Epithelial cell of proximal tubule (primary cell): ENCODE measurements around the gene PET100. TPM values are rescaled to one million over a fixed set of nuclear protein-coding genes. Genes with fewer than 3 reads are reported as not detected.

Experiments used
- DNase-seq: peaks from one replicate; pipeline ENCODE4 v3.0.0-alpha.2; 2011; ENCODE audit warnings: low read depth
- H3K4me3 ChIP-seq: 2 replicates; pipeline ENCODE4 v1.5.1; 2011; ENCODE audit warnings: low read depth, mild to moderate bottlenecking, low read length
- CTCF ChIP-seq: conservative IDR thresholded peaks from 2 replicates; pipeline ENCODE4 v1.5.1; 2012; ENCODE audit warnings: low read depth, mild to moderate bottlenecking, low read length
- total RNA-seq: library from RNA; depleted of rRNA; stranded (reverse); fragments of >200 nt; gene quantifications from 2 replicates; pipeline ENCODE4 v1.2.3, GENCODE V29; 2015

PET100 gene
- total RNA-seq, 1 donor from 2014 or later = 62.7 TPM

- no peak for DNase-seq
- H3K4me3 ChIP-seq = peak overlapping the region; percentile 100
- TF ChIP-seq CTCF = no peak
These were observed 50.4 kb downstream of the PET100 start for GRCh38 chr19:7679771-7680605.

GRCh38 chr19:7680606-7681339 is 51.2 kb downstream of the PET100 start, which contains the start of gene TRAPPC5:
TRAPPC5 (plus strand) TSS chr19:7680833; CDS start chr19:7682254, 1,421 bp downstream.
- peak within 1 kb of the TSS; percentile 100 for H3K4me3 ChIP-seq
- peak; percentile 71 for TF ChIP-seq CTCF
- DNase-seq = no peak

Other genes with a start within 250 kb of the PET100 start
- gene PEX11G, start 140.8 kb upstream of the PET100 start, total RNA-seq = 1.6 and 6.2 TPM in 2 replicates
- gene ZNF358, start 113.7 kb upstream of the PET100 start, total RNA-seq = 29.5 and 80.8 TPM in 2 replicates
- 3.6 and 8.7 TPM in 2 replicates for gene MCOLN1, start 107.2 kb upstream of the PET100 start, total RNA-seq
- gene PNPLA6, start 94.1 kb upstream of the PET100 start, total RNA-seq = 123 and 129 TPM in 2 replicates
- 5.6 and 12.4 TPM in 2 replicates for gene CAMSAP3, start 33.9 kb upstream of the PET100 start, total RNA-seq
- 44.1 and 47.9 TPM in 2 replicates for gene XAB2, start 248 bp upstream of the PET100 start, total RNA-seq
- gene PCP2, start 3.9 kb downstream of the PET100 start, total RNA-seq = not detected in 2 replicates
- 49.4 and 51.2 TPM in 2 replicates for gene STXBP2, start 7.3 kb downstream of the PET100 start, total RNA-seq
- not detected in 2 replicates for gene RETN, start 39.3 kb downstream of the PET100 start, total RNA-seq
- gene MCEMP1, start 47.3 kb downstream of the PET100 start, total RNA-seq = not detected in 2 replicates
- gene TRAPPC5, start 51.0 kb downstream of the PET100 start, total RNA-seq = 110 and 158 TPM in 2 replicates
- not detected in 2 replicates for gene FCER2, start 72.3 kb downstream of the PET100 start, total RNA-seq
- gene CLEC4G, start 102.3 kb downstream of the PET100 start, total RNA-seq = not detected in 2 replicates
- 0.12 TPM in 1 of 2 replicates, not detected in the other for gene CD209, start 117.7 kb downstream of the PET100 start, total RNA-seq
- gene CLEC4M, start 133.4 kb downstream of the PET100 start, total RNA-seq = not detected in 2 replicates
- 6.1 and 9.3 TPM in 2 replicates for gene EVI5L, start 200.4 kb downstream of the PET100 start, total RNA-seq
- gene PRR36, start 244.6 kb downstream of the PET100 start, total RNA-seq = 0.72 and 0.81 TPM in 2 replicates